Stimulated activated naive B cell treated with anti-CD40 and anti-IgM and Interleukin-4, amounts not matched to agents 10 μg/mL and 1 μg/mL and 100 μg/mL, for 72 hours (primary cell): Measurements from ENCODE around the gene NSG1.
"Not testable (repeated sequence)": the region's sequence is repeated elsewhere in the genome, so short reads cannot be mapped to it uniquely, and the experiment has no call there.

ENCODE experiments used
- ATAC-seq, 2 donors: fragments of 150-1000 bp; cut with Tn5 transposase; replicated peaks; 2 replicates each; pipeline ENCODE4 v1.10.0; 2021; ENCODE audit warnings: moderate library complexity in 1 of 2
- DNase-seq: peaks from one replicate; pipeline ENCODE4 v3.0.0; 2021
- H3K27ac Mint-ChIP-seq: one replicate; pipeline ENCODE4 v1.8.0; 2022; ENCODE audit warnings: mild to moderate bottlenecking, mixed read lengths
- H3K27me3 Mint-ChIP-seq, 2 donors: one replicate each; pipeline ENCODE4 v1.8.0; 2022; ENCODE audit warnings: mixed read lengths in 2 of 2
- H3K36me3 Mint-ChIP-seq, 2 donors: one replicate each; pipeline ENCODE4 v1.8.0; 2022; ENCODE audit warnings: mixed read lengths in 2 of 2, mild to moderate bottlenecking in 1 of 2
- H3K4me1 Mint-ChIP-seq, 2 donors: one replicate each; pipeline ENCODE4 v1.8.0; 2022; ENCODE audit warnings: mixed read lengths in 2 of 2, mild to moderate bottlenecking in 1 of 2
- H3K4me3 Mint-ChIP-seq, 2 donors: one replicate each; pipeline ENCODE4 v1.8.0; 2022; ENCODE audit warnings: mild to moderate bottlenecking in 2 of 2, mixed read lengths in 2 of 2, moderate library complexity in 1 of 2
- H3K9me3 Mint-ChIP-seq, 2 donors: one replicate each; pipeline ENCODE4 v1.8.0; 2022; ENCODE audit warnings: mixed read lengths in 2 of 2, mild to moderate bottlenecking in 1 of 2

NSG1 gene

GRCh38 chr4:4461850-4462249 lies 74.9 kb downstream of the NSG1 start:
- Mint-ChIP-seq H3K36me3 (peaks cover 38 to 63% of the 10 kb centered on the region in 2 donors), H3K27me3 (no peaks in the 10 kb centered on the region), H3K27ac (no peak overlapping the region), H3K4me1 (peaks cover 0 to 4% of the 10 kb centered on the region in 2 donors), H3K4me3 (no peak overlapping the region), H3K9me3 (peaks cover 6 to 7% of the 10 kb centered on the region in 2 donors)
- DNase-seq (no peak), ATAC-seq (no peak)

- Mint-ChIP-seq H3K4me1 (peaks cover 0 to under 1% of the 10 kb centered on the region in 2 donors), H3K9me3 (peaks cover 6 to 7% of the 10 kb centered on the region in 2 donors), H3K4me3 (no peak overlapping the region), H3K27ac (no peak overlapping the region), H3K36me3 (peaks cover 44 to 69% of the 10 kb centered on the region in 2 donors), H3K27me3 (no peaks in the 10 kb centered on the region)
- DNase-seq, result no peak
- ATAC-seq, result no peak
Measured at GRCh38 chr4:4462970-4463369, 76.1 kb downstream of the NSG1 start.

- peaks cover 44 to 64% of the 10 kb centered on the region in 2 donors for H3K36me3 Mint-ChIP-seq
Measured at GRCh38 chr4:4465238-4465637, 78.3 kb downstream of the NSG1 start.

More at GRCh38 chr4:4465238-4465637, 78.3 kb downstream of the NSG1 start:
- H3K27ac Mint-ChIP-seq, H3K9me3 Mint-ChIP-seq, H3K27me3 Mint-ChIP-seq, ATAC-seq, H3K4me3 Mint-ChIP-seq, H3K4me1 Mint-ChIP-seq, DNase-seq: not testable (repeated sequence)
